GM10248 (cell line): ENCODE data around the gene PLXNA3.

ENCODE experiments used
- CTCF ChIA-PET: fragments of 300-600 bp; sonication (Branson Sonifier 250); formaldehyde crosslinking; extraction: SDS; loops from one replicate; lab custom pipeline; 2021; ENCODE audit warnings: antibody characterized with exemption; lab: Yijun Ruan, JAX
- POLR2A ChIA-PET: fragments of 350-650 bp; sonication (Branson Sonifier 250); formaldehyde crosslinking; extraction: SDS; loops from one replicate; lab custom pipeline; 2020; ENCODE audit warnings: antibody characterized with exemption; lab: Yijun Ruan, JAX
- DNase-seq: peaks from one replicate; pipeline ENCODE4 v3.0.0; 2012; ENCODE audit errors: extremely low spot score
- CTCF ChIP-seq: IDR thresholded peaks from 2 replicates; pipeline ENCODE4 v1.5.1; 2012; ENCODE audit warnings: mild to moderate bottlenecking, low read depth; ENCODE audit errors: extremely low read depth, missing control alignments, control extremely low read depth

PLXNA3 gene

GRCh38 chrX:154428176-154429171 lies 29.6 kb upstream of the PLXNA3 start, which contains the start of gene ATP6AP1:
Gene ATP6AP1 (plus strand): TSS chrX:154428677. CDS start chrX:154428693, 16 bp downstream.
- DNase-seq = peak; percentile 91

GRCh38 chrX:154429711-154430110 lies 28.4 kb upstream of the PLXNA3 start:
- no peak for TF ChIP-seq CTCF
- POLR2A ChIA-PET = no interaction called here
- no peak for DNase-seq
- CTCF ChIA-PET = interaction anchor here (2.7 kb wide), 1 partner anchor 9 kb away, joined by 7 read pairs; no protein-coding TSS in a partner anchor

More at GRCh38 chrX:154428176-154429171, 29.6 kb upstream of the PLXNA3 start, which contains the start of gene ATP6AP1:
- TF ChIP-seq CTCF = peak; percentile 27
- CTCF ChIA-PET = interaction anchor here (1.0 to 2.7 kb wide), 3 partner anchors 10 to 99 kb away, joined by 3 to 7 read pairs (median 4); partner anchors contain the start of gene TAFAZZIN
- POLR2A ChIA-PET = no interaction called here

- no peak for DNase-seq
- TF ChIP-seq CTCF = no peak
- POLR2A ChIA-PET = no interaction called here
- CTCF ChIA-PET = no interaction called here
These were observed 27.6 kb upstream of the PLXNA3 start for GRCh38 chrX:154430479-154430878.

GRCh38 chrX:154430916-154431315 lies 27.2 kb upstream of the PLXNA3 start:
- CTCF ChIA-PET = no interaction called here
- no peak for DNase-seq
- no peak for TF ChIP-seq CTCF
- POLR2A ChIA-PET = no interaction called here

- TF ChIP-seq CTCF = no peak
- ChIA-PET CTCF (no interaction called here), POLR2A (no interaction called here)
- DNase-seq = no peak
These were observed 26.7 kb upstream of the PLXNA3 start for GRCh38 chrX:154431341-154431740.

GRCh38 chrX:154432210-154432609 lies 25.9 kb upstream of the PLXNA3 start:
- CTCF ChIA-PET = no interaction called here
- TF ChIP-seq CTCF = no peak

More at GRCh38 chrX:154432210-154432609, 25.9 kb upstream of the PLXNA3 start:
- no peak for DNase-seq
- POLR2A ChIA-PET = no interaction called here
